HepG2 (cell line): ENCODE data around the gene SGCB. TPM values are rescaled to one million over a fixed set of nuclear protein-coding genes. Genes with fewer than 3 reads are reported as not detected.

Experiments used
- EED ChIP-seq: sonication (generic); formaldehyde crosslinking; IDR thresholded peaks from 2 replicates; pipeline ENCODE4 v1.5.0; 2020; ENCODE audit warnings: mild to moderate bottlenecking, missing genetic modification reagents
- FOXK1 ChIP-seq: sonication (generic); formaldehyde crosslinking; IDR thresholded peaks from 2 replicates; pipeline ENCODE4 v1.4.0; 2020; ENCODE audit warnings: low read depth, missing genetic modification reagents, borderline replicate concordance
- HDAC2 ChIP-seq: sonication (generic); formaldehyde crosslinking; IDR thresholded peaks from 2 replicates; pipeline ENCODE4 v1.4.0; 2020; ENCODE audit warnings: missing genetic modification reagents
- HNRNPK ChIP-seq: fragments of 200-400 bp; formaldehyde crosslinking; IDR thresholded peaks from 2 replicates; pipeline ENCODE4 v1.6.1; 2018; ENCODE audit warnings: low read length, low read depth, moderate library complexity, mild to moderate bottlenecking; ENCODE audit not compliant: poor library complexity, severe bottlenecking
- HNRNPLL ChIP-seq: fragments of 200-400 bp; formaldehyde crosslinking; IDR thresholded peaks from 2 replicates; pipeline ENCODE4 v1.6.1; 2017; ENCODE audit warnings: mild to moderate bottlenecking, low read depth, low read length; ENCODE audit not compliant: poor library complexity, severe bottlenecking
- KDM5B ChIP-seq: sonication (generic); formaldehyde crosslinking; IDR thresholded peaks from 2 replicates; pipeline ENCODE4 v1.4.0; 2020; ENCODE audit warnings: missing genetic modification reagents, mild to moderate bottlenecking, borderline replicate concordance
- KLF16 ChIP-seq, 2 experiments: sonication (generic) in 1 of 2; formaldehyde crosslinking in 1 of 2; IDR thresholded peaks; 2 replicates each; pipeline versions ENCODE4 v1.6.1 to v1.8.0; 2016 to 2023; ENCODE audit warnings: missing genetic modification reagents in 2 of 2, missing compliant biosample characterization in 1 of 2
- LBX2 ChIP-seq: sonication (generic); formaldehyde crosslinking; IDR thresholded peaks from 2 replicates; pipeline ENCODE4 v1.5.0; 2020; ENCODE audit warnings: missing genetic modification reagents, mild to moderate bottlenecking, borderline replicate concordance
- MYNN ChIP-seq: sonication (generic); formaldehyde crosslinking; IDR thresholded peaks from 2 replicates; pipeline ENCODE4 v1.4.0; 2020; ENCODE audit warnings: mild to moderate bottlenecking, low read depth, missing genetic modification reagents
- NFE2L1 ChIP-seq: sonication (generic); formaldehyde crosslinking; IDR thresholded peaks from 2 replicates; pipeline ENCODE4 v1.4.0; 2020; ENCODE audit warnings: missing genetic modification reagents, mild to moderate bottlenecking, borderline replicate concordance
- RCOR2 ChIP-seq: IDR thresholded peaks from 2 replicates; pipeline ENCODE4 v1.6.1; 2016; ENCODE audit warnings: missing biosample characterization, missing genetic modification reagents
- RFX1 ChIP-seq: fragments of 450-650 bp; IDR thresholded peaks from 2 replicates; pipeline ENCODE4 v1.6.1; 2017
- RXRB ChIP-seq: IDR thresholded peaks from 2 replicates; pipeline ENCODE4 v1.6.1; 2016; ENCODE audit warnings: borderline replicate concordance, missing genetic modification reagents, missing compliant biosample characterization
- SATB2 ChIP-seq: sonication (generic); formaldehyde crosslinking; IDR thresholded peaks from 2 replicates; pipeline ENCODE4 v1.5.0; 2020; ENCODE audit warnings: missing genetic modification reagents
- SIX4 ChIP-seq: sonication (generic); formaldehyde crosslinking; IDR thresholded peaks from 2 replicates; pipeline ENCODE4 v1.4.0; 2020; ENCODE audit warnings: missing genetic modification reagents
- SPEN ChIP-seq: sonication (generic); formaldehyde crosslinking; IDR thresholded peaks from 2 replicates; pipeline ENCODE4 v1.5.1; 2020; ENCODE audit warnings: low read depth, mild to moderate bottlenecking, missing genetic modification reagents
- ZNF205 ChIP-seq: IDR thresholded peaks from 2 replicates; pipeline ENCODE4 v1.6.1; 2018; ENCODE audit warnings: missing biosample characterization, missing genetic modification reagents
- ZNF230 ChIP-seq: sonication (generic); formaldehyde crosslinking; IDR thresholded peaks from 2 replicates; pipeline ENCODE4 v1.4.0; 2020; ENCODE audit warnings: mild to moderate bottlenecking, missing genetic modification reagents
- ZNF510 ChIP-seq: sonication (generic); formaldehyde crosslinking; IDR thresholded peaks from 2 replicates; pipeline ENCODE4 v1.4.0; 2020; ENCODE audit warnings: low read depth, mild to moderate bottlenecking, missing genetic modification reagents
- ZNF558 ChIP-seq: sonication (generic); formaldehyde crosslinking; IDR thresholded peaks from 2 replicates; pipeline ENCODE4 v1.9.0; 2022; ENCODE audit warnings: mild to moderate bottlenecking, missing genetic modification reagents, borderline replicate concordance
- ZNF589 ChIP-seq: sonication (generic); formaldehyde crosslinking; conservative IDR thresholded peaks from 2 replicates; pipeline ENCODE4 v1.8.0; 2022; ENCODE audit warnings: mild to moderate bottlenecking, moderate library complexity, missing genetic modification reagents
- ZNF724P ChIP-seq: sonication (generic); formaldehyde crosslinking; IDR thresholded peaks from 2 replicates; pipeline ENCODE4 v1.8.0; 2022; ENCODE audit warnings: missing genetic modification reagents, borderline replicate concordance
- ZNF792 ChIP-seq: IDR thresholded peaks from 2 replicates; pipeline ENCODE4 v1.6.1; 2016
- ZNF839 ChIP-seq: sonication (generic); formaldehyde crosslinking; IDR thresholded peaks from 2 replicates; pipeline ENCODE4 v1.4.0; 2020; ENCODE audit warnings: missing genetic modification reagents, mild to moderate bottlenecking, borderline replicate concordance
- polyA plus RNA-seq, 8 experiments: library from polyadenylated mRNA; depleted of rRNA in 3 of 8; stranded (reverse) in 7 of 8; unstranded in 1 of 8; fragments of >200 nt; fragmentation: Illumina TruSeq in 4 of 8; extraction: Trizol in 4 of 8; gene quantifications; 2 replicates each; pipeline versions ENCODE4 v1.2.1 to v1.2.3, GENCODE V29; 2011 to 2016; ENCODE audit warnings: low read depth in 4 of 8, missing spikeins in 1 of 8, mixed read lengths in 1 of 8; ENCODE audit not compliant: insufficient read depth in 1 of 8
- total RNA-seq, 5 experiments: library from RNA; depleted of rRNA; stranded (reverse); fragments of >200 nt; fragmentation: Illumina TruSeq; extraction: Trizol; gene quantifications; 2 replicates each; pipeline ENCODE4 v1.2.3, GENCODE V29; 2016; ENCODE audit warnings: low read depth in 1 of 5
- TF ChIP-seq, protein P1 (sequence below): sonication (generic); formaldehyde crosslinking; IDR thresholded peaks from 2 replicates; pipeline ENCODE4 v1.8.1; 2023; ENCODE audit warnings: missing genetic modification reagents, inconsistent platforms, borderline replicate concordance
- TF ChIP-seq, protein P2 (sequence below), 2 experiments: sonication (generic) in 1 of 2; formaldehyde crosslinking in 1 of 2; IDR thresholded peaks; 2 replicates each; pipeline versions ENCODE4 v1.4.0 to v1.6.1; 2018 to 2020; ENCODE audit warnings: missing genetic modification reagents in 2 of 2, borderline replicate concordance in 1 of 2, low read depth in 1 of 2, mild to moderate bottlenecking in 1 of 2, missing biosample characterization in 1 of 2
- TF ChIP-seq, protein P3 (sequence below): IDR thresholded peaks from 2 replicates; pipeline ENCODE4 v1.6.1; 2016; ENCODE audit warnings: mild to moderate bottlenecking, missing biosample characterization, missing genetic modification reagents

Gene SGCB
- total and polyA plus RNA-seq, 2 of the 13 experiments (the other 11 are each of a cell fraction or from before 2014, with no cell fraction given), result 2.2 to 4.8 TPM

DNA sequence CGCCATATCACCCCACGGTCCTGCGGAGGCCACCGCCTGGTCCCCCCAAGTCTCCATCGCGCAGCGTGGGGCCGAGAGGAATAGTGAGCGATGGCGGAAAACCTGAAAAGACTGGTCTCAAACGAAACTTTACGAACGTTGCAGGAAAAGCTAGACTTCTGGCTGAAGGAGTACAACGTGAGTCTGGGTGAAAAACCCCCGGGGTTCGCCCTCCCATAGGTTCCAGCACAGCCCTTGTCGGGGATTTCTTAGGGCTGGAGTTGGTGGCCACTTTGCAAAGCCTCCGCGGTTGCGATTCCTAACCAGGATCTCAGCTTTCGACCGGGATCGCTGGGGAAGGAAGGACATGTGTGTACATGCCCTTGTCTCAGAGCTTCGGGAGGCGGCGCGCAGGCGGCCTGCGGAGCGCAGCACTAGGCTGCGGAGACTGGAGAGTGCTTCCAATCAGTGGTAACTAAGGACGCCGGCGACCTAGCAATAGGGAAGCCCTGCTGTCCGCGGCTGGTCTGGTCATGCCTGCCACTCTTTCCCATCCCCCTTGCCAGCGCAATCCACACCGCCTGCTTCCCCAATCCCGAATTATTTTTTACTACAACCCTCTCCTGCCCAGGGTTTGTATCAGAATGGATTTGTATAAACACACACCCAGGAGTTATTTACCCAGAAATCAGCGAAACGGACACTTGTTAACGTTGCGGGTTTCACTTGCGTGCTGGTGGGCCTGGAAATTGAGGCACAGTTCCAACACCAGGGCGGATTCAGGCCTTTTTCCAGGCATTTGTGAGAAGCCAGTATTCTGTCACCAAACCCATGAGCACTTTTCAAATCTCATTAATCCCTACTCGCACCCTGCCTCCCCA, 13.7 kb upstream of the SGCB start (continued):
- TF ChIP-seq, protein P1, sequence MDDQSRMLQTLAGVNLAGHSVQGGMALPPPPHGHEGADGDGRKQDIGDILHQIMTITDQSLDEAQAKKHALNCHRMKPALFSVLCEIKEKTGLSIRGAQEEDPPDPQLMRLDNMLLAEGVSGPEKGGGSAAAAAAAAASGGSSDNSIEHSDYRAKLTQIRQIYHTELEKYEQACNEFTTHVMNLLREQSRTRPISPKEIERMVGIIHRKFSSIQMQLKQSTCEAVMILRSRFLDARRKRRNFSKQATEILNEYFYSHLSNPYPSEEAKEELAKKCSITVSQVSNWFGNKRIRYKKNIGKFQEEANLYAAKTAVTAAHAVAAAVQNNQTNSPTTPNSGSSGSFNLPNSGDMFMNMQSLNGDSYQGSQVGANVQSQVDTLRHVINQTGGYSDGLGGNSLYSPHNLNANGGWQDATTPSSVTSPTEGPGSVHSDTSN, result no peak
- TF ChIP-seq SPEN (CRISPR knock-in tag) (no peak; the same call in 1 of the 2 replicates), SIX4 (CRISPR knock-in tag) (no peak), HNRNPLL (peak; percentile 94), RXRB (CRISPR knock-in tag) (peak; percentile 29; the same call in 1 of the 2 replicates), ZNF589 (CRISPR knock-in tag) (no peak), ZNF792 (CRISPR knock-in tag) (no peak), ZNF205 (CRISPR knock-in tag) (0 out of 2 replicates have a peak, but pooled peaks have one; percentile 5), NFE2L1 (CRISPR knock-in tag) (no peak), ZNF510 (no peak), HDAC2 (CRISPR knock-in tag) (peak; percentile 64), RFX1 (peak; percentile 81), ZNF839 (CRISPR knock-in tag) (no peak), ZNF724P (CRISPR knock-in tag) (no peak), ZNF230 (CRISPR knock-in tag) (no peak), RCOR2 (CRISPR knock-in tag) (no peak), EED (CRISPR knock-in tag) (no peak), KDM5B (CRISPR knock-in tag) (peak; percentile 75; the same call in 1 of the 2 replicates), KLF16 (CRISPR knock-in tag; IDR thresholded peaks at IDR 0.05) (peak in 1 of 2 experiments; percentile 36; a peak in 1 of 4 replicates), FOXK1 (no peak; the same call in 1 of the 2 replicates), ZNF558 (peak; percentile 99; the same call in 1 of the 2 replicates), MYNN (CRISPR knock-in tag) (no peak), SATB2 (CRISPR knock-in tag) (peak; percentile 24; the same call in 1 of the 2 replicates), LBX2 (no peak), HNRNPK (peak; percentile 49)
- TF ChIP-seq, protein P2, sequence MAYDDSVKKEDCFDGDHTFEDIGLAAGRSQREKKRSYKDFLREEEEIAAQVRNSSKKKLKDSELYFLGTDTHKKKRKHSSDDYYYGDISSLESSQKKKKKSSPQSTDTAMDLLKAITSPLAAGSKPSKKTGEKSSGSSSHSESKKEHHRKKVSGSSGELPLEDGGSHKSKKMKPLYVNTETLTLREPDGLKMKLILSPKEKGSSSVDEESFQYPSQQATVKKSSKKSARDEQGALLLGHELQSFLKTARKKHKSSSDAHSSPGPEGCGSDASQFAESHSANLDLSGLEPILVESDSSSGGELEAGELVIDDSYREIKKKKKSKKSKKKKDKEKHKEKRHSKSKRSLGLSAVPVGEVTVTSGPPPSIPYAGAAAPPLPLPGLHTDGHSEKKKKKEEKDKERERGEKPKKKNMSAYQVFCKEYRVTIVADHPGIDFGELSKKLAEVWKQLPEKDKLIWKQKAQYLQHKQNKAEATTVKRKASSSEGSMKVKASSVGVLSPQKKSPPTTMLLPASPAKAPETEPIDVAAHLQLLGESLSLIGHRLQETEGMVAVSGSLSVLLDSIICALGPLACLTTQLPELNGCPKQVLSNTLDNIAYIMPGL (CRISPR knock-in tag; IDR thresholded peaks at IDR 0.05; ENCODE audit: borderline replicate concordance in 1 of 2, low read depth in 1 of 2), result peak in 1 of 2 experiments; percentile 32; a peak in 1 of 4 replicates
- TF ChIP-seq, protein P3, sequence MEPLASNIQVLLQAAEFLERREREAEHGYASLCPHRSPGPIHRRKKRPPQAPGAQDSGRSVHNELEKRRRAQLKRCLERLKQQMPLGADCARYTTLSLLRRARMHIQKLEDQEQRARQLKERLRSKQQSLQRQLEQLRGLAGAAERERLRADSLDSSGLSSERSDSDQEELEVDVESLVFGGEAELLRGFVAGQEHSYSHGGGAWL (CRISPR knock-in tag), result no peak
